CD14-positive monocyte (primary cell): ENCODE measurements around the gene NOD2. TPM values are rescaled to one million over a fixed set of nuclear protein-coding genes. Genes with fewer than 3 reads are reported as not detected.

Experiments
- DNase-seq, 3 donors: peaks; one replicate each; pipeline ENCODE4 v3.0.0-alpha.2; 2011 to 2022
- H2AFZ ChIP-seq: 2 replicates; pipeline ENCODE4 v1.6.0; 2012; ENCODE audit warnings: mild to moderate bottlenecking, low read depth, low read length, inconsistent platforms; ENCODE audit not compliant: insufficient read depth, poor library complexity, severe bottlenecking
- H3K27ac ChIP-seq, 2 donors: 1 replicate in 1 of 2; 2 replicates in 1 of 2; pipeline ENCODE4 v1.5.1; 2012 to 2013; ENCODE audit warnings: low read length in 2 of 2, control low read depth in 1 of 2, inconsistent platforms in 1 of 2, low read depth in 1 of 2, mild to moderate bottlenecking in 1 of 2
- H3K27me3 ChIP-seq, 2 donors: one replicate each; pipeline versions ENCODE4 v1.6.0 to v1.6.1; 2011 to 2013; ENCODE audit warnings: low read length in 2 of 2; ENCODE audit not compliant: control insufficient read depth in 2 of 2, insufficient read depth in 2 of 2
- H3K36me3 ChIP-seq, 2 donors: replicated peaks in 1 of 2; 1 replicate in 1 of 2; 2 replicates in 1 of 2; pipeline versions ENCODE4 v1.5.1 to v1.6.1; 2012 to 2013; ENCODE audit warnings: low read length in 2 of 2, control low read depth in 1 of 2, inconsistent platforms in 1 of 2, mild to moderate bottlenecking in 1 of 2; ENCODE audit not compliant: insufficient read depth in 2 of 2, control insufficient read depth in 1 of 2
- H3K4me1 ChIP-seq, 2 donors: 1 replicate in 1 of 2; 2 replicates in 1 of 2; pipeline versions ENCODE4 v1.5.1 to v1.6.1; 2012 to 2013; ENCODE audit warnings: low read length in 2 of 2, control low read depth in 1 of 2, inconsistent platforms in 1 of 2, mild to moderate bottlenecking in 1 of 2, moderate library complexity in 1 of 2; ENCODE audit not compliant: insufficient read depth in 2 of 2, control insufficient read depth in 1 of 2
- H3K4me2 ChIP-seq: replicated peaks from 2 replicates; pipeline ENCODE3; 2012; ENCODE audit warnings: low read length, moderate library complexity, mild to moderate bottlenecking; ENCODE audit not compliant: poor library complexity, severe bottlenecking; ENCODE audit errors: extremely low read depth
- H3K4me3 ChIP-seq, 3 experiments: fragments of 200-600 bp in 1 of 3; sonication (generic) in 1 of 3; replicated peaks in 1 of 3; 1 replicate in 2 of 3; 2 replicates in 1 of 3; pipeline ENCODE4 v1.5.1; 2011 to 2013; ENCODE audit warnings: low read length in 3 of 3, mild to moderate bottlenecking in 3 of 3, control low read depth in 2 of 3, low read depth in 2 of 3, inconsistent platforms in 1 of 3, moderate library complexity in 1 of 3
- H3K79me2 ChIP-seq: 2 replicates; pipeline ENCODE4 v1.6.0; 2012; ENCODE audit warnings: mild to moderate bottlenecking, control low read depth, inconsistent platforms, low read length, moderate library complexity; ENCODE audit not compliant: insufficient read depth
- H3K9ac ChIP-seq: 2 replicates; pipeline ENCODE4 v1.6.0; 2017; ENCODE audit warnings: low read length, mild to moderate bottlenecking; ENCODE audit not compliant: insufficient read depth, poor library complexity, severe bottlenecking
- H3K9me3 ChIP-seq, 2 donors: replicated peaks in 1 of 2; 1 replicate in 1 of 2; 2 replicates in 1 of 2; pipeline versions ENCODE4 v1.5.1 to v1.6.1; 2012 to 2013; ENCODE audit warnings: low read length in 2 of 2, control low read depth in 1 of 2; ENCODE audit not compliant: control insufficient read depth in 1 of 2, insufficient read depth in 1 of 2
- H4K20me1 ChIP-seq: 2 replicates; pipeline ENCODE4 v1.6.0; 2012; ENCODE audit warnings: mild to moderate bottlenecking, low read length, control low read depth, moderate library complexity; ENCODE audit not compliant: insufficient read depth
- H3K27ac Mint-ChIP-seq, 7 donors: one replicate each; pipeline ENCODE4 v1.8.0; 2020; ENCODE audit warnings: mild to moderate bottlenecking in 7 of 7, mixed read lengths in 7 of 7, moderate library complexity in 6 of 7, inconsistent platforms in 2 of 7
- H3K27me3 Mint-ChIP-seq, 3 donors: one replicate each; pipeline ENCODE4 v1.8.0; 2021 to 2022; ENCODE audit warnings: low read depth in 3 of 3, mild to moderate bottlenecking in 3 of 3, mixed read lengths in 3 of 3, moderate library complexity in 3 of 3, inconsistent platforms in 1 of 3
- H3K36me3 Mint-ChIP-seq, 2 donors: one replicate each; pipeline ENCODE4 v1.8.0; 2020; ENCODE audit warnings: mixed read lengths in 2 of 2, inconsistent platforms in 1 of 2, mild to moderate bottlenecking in 1 of 2
- H3K4me1 Mint-ChIP-seq: one replicate; pipeline ENCODE4 v1.8.0; 2020; ENCODE audit warnings: mild to moderate bottlenecking, mixed read lengths
- H3K4me3 Mint-ChIP-seq, 2 donors: one replicate each; pipeline ENCODE4 v1.8.0; 2020; ENCODE audit warnings: mild to moderate bottlenecking in 2 of 2, mixed read lengths in 2 of 2, moderate library complexity in 1 of 2
- H3K9me3 Mint-ChIP-seq, 7 donors: one replicate each; pipeline ENCODE4 v1.8.0; 2020 to 2022; ENCODE audit warnings: mixed read lengths in 7 of 7, mild to moderate bottlenecking in 6 of 7, moderate library complexity in 6 of 7, inconsistent platforms in 2 of 7
- WGBS: methylation state at CpG from one replicate; pipeline ENCODE4 v1.1.5; 2013; ENCODE audit warnings: missing lambda C conversion rate; ENCODE audit not compliant: insufficient coverage; 5-methylcytosine and 5-hydroxymethylcytosine counted together
- intact Hi-C, 2 donors: fragments of 100-400 bp; cut with micrococcal nuclease; formaldehyde crosslinking; loops; one replicate each; pipeline versions ENCODE4 v1.15.0 to v1.15.1; 2023
- polyA plus RNA-seq, 3 donors: library from polyadenylated mRNA; depleted of rRNA in 1 of 3; unstranded in 2 of 3; stranded (reverse) in 1 of 3; fragments of 300-500 nt in 2 of 3; fragments of >200 nt in 1 of 3; fragmentation: Illumina TruSeq in 2 of 3; gene quantifications; 1 replicate in 2 of 3; 2 replicates in 1 of 3; pipeline ENCODE4 v1.2.3, GENCODE V29; 2012 to 2021
- TF ChIP-seq, protein P1 (sequence below): fragments of 200-600 bp; IDR thresholded peaks from one replicate; pipeline ENCODE4 v1.8.0; 2022; ENCODE audit warnings: antibody characterized with exemption, mild to moderate bottlenecking

The NOD2 gene
- polyA plus RNA-seq, 3 donors: 18.5 to 83.3 (median 29.7) TPM

DNA sequence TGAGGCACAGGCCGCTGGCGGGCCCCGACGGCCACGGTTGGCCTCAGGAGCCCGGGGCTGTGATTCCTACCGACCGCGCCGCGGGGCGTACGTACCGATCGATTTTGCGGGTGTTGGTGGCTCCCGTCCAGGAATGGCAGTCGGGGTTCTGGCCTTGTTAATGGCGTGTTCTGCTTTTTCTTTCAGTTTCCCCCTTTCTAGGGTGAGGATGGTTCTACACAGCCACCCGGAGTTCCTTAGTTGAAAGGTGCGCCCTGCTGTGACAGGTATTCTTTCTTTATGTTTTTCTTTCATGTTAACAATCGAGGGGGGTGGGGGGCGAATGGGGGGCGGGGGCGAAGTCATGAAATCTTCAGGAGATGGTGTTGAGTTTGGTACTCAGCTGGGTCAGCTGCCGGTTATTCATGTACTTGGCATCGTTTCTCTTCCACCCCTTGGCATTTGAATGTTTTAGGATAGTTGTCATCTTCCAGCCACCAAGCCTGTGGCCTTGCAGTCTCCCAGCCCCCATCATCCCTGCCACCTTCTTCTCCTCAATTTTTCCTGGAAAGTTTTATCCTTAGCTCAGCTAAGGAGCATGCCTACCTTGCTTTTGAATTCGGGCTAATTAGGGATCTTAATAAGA, 49.3 kb downstream of the NOD2 start:
- H3K4me2 ChIP-seq: peak overlapping the region; percentile 86
- Mint-ChIP-seq H3K36me3 (peaks cover 43% of the 10 kb centered on the region in 2 donors), H3K9me3 (no peaks in the 10 kb centered on the region), H3K27me3 (no peaks in the 10 kb centered on the region), H3K27ac (peak overlapping the region; percentile 91 to 98 (median 97)), H3K4me1 (peaks cover 55% of the 10 kb centered on the region), H3K4me3 (peak overlapping the region; percentile 82 to 88)
- H3K9ac ChIP-seq: peak overlapping the region; percentile 99
- TF ChIP-seq, protein P1, sequence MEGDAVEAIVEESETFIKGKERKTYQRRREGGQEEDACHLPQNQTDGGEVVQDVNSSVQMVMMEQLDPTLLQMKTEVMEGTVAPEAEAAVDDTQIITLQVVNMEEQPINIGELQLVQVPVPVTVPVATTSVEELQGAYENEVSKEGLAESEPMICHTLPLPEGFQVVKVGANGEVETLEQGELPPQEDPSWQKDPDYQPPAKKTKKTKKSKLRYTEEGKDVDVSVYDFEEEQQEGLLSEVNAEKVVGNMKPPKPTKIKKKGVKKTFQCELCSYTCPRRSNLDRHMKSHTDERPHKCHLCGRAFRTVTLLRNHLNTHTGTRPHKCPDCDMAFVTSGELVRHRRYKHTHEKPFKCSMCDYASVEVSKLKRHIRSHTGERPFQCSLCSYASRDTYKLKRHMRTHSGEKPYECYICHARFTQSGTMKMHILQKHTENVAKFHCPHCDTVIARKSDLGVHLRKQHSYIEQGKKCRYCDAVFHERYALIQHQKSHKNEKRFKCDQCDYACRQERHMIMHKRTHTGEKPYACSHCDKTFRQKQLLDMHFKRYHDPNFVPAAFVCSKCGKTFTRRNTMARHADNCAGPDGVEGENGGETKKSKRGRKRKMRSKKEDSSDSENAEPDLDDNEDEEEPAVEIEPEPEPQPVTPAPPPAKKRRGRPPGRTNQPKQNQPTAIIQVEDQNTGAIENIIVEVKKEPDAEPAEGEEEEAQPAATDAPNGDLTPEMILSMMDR: no peak
- no peaks in the 10 kb centered on the region for H3K9me3 ChIP-seq
- H4K20me1 ChIP-seq: peaks cover 31% of the 10 kb centered on the region
- H3K27me3 ChIP-seq: no peaks in the 10 kb centered on the region
- peak overlapping the region; percentile 84 to 92 (median 92) for H3K4me3 ChIP-seq
- DNase-seq: peak; percentile 49 to 68 (median 67)
- peak overlapping the region; percentile 93 to 99 for H3K27ac ChIP-seq
- H3K79me2 ChIP-seq: peaks cover 53% of the 10 kb centered on the region
- WGBS: under 1% methylated on average over 17 of the region's 28 CpGs
- H3K36me3 ChIP-seq: peaks cover 18 to 39% of the 10 kb centered on the region in 2 donors
- peaks cover 30 to 49% of the 10 kb centered on the region in 2 donors for H3K4me1 ChIP-seq
- intact Hi-C loops: loop anchor here (5.0 kb wide), 4 partner anchors 45 to 465 kb away; partner anchors contain the start of genes BRD7 (in 1 of the 2) and SNX20 (in 1 of the 2)
- peak overlapping the region; percentile 30 for H2AFZ ChIP-seq

DNA sequence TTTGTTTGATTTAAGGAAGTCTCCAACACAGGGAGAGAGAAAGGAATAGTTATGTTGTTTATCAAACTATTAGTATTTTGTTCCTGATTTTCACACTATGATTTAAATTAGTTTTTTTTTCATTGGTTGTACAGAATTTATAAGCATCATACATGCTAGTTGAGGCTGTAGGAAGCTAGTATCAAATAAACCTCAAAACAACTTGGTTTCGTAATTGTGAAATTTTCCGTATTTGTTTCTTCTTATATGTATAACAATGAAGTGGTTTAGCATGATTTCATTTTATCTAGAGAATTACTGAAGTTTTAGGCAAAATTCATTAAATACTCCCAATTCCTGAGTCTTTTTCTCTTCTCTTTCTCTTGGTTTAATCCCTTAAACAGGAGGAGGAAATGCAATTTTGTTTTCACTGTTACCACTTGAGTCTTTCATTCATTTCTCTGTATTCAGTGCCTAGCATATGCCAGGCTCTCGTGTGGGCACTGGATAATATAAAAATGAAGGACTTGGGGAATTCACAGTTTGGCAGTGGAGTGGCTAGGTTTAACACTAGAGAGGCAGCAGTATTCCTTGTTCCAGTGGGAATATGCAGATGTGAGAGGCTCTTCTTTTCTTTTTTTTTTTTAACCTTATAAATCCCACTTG, 50.3 kb downstream of the NOD2 start:
- no peak overlapping the region for H2AFZ ChIP-seq
- H3K27ac ChIP-seq: peak overlapping the region in 1 of 2 donors; percentile 99
- DNase-seq: no peak
- Mint-ChIP-seq H3K27me3 (no peaks in the 10 kb centered on the region), H3K4me3 (peak overlapping the region; percentile 82 to 88), H3K9me3 (no peaks in the 10 kb centered on the region), H3K36me3 (peaks cover 37 to 43% of the 10 kb centered on the region in 2 donors), H3K27ac (peak overlapping the region; percentile 82 to 98 (median 97)), H3K4me1 (peaks cover 56% of the 10 kb centered on the region)
- H3K79me2 ChIP-seq: peaks cover 61% of the 10 kb centered on the region
- no peaks in the 10 kb centered on the region for H3K27me3 ChIP-seq
- peaks cover 41% of the 10 kb centered on the region for H4K20me1 ChIP-seq
- peaks cover 30 to 52% of the 10 kb centered on the region in 2 donors for H3K4me1 ChIP-seq
- H3K9me3 ChIP-seq: no peaks in the 10 kb centered on the region
- intact Hi-C loops: loop anchor here (5.0 kb wide), 4 partner anchors 46 to 466 kb away; partner anchors contain the start of genes BRD7 (in 1 of the 2) and SNX20 (in 1 of the 2)
- H3K4me3 ChIP-seq: peak overlapping the region in 2 of 3 experiments; percentile 84 to 92
- H3K36me3 ChIP-seq: peaks cover 19 to 33% of the 10 kb centered on the region in 2 donors
- no CpG with 5 or more reads among the region's 3 CpGs for whole genome bisulfite sequencing
- no peak overlapping the region for H3K9ac ChIP-seq
- TF ChIP-seq, protein P1: no peak
- H3K4me2 ChIP-seq: peak overlapping the region; percentile 86
